NCI-H2196 (cell line): ENCODE data around the gene BPIFB4.
"Not testable (repeated sequence)": the region's sequence is repeated elsewhere in the genome, so short reads cannot be mapped to it uniquely, and the experiment has no call there.

ENCODE experiments used
- DNase-seq: peaks from one replicate; lab custom pipeline; 2025; ENCODE audit not compliant: unreplicated experiment; lab: John Stamatoyannopoulos, UW

The BPIFB4 gene

DNA sequence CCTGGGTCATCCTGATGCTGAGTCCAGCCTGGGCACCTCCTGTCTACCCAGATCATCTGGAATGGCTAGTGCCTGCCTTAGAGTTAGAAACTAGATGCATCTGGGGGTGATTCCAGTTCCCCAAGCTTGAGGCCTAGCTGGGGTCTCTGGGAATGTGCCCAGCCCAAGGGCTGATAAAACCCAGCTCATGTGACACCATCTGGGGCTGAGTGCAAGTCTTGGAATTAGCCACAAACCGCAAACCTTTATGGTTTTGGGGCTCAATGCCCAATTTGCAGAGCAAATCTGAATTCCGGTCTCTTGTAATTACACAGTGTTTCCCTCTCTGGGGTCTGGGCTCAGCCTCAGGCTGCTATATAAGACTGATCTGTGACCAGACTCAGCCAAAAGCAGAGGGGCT, at the start of gene BPIFB4:
Gene BPIFB4, plus strand, starts transcription at position 385 of the 400 bp plus-strand sequence. CDS start 1,884 bp downstream, outside the sequence.
- no peak for DNase-seq

DNA sequence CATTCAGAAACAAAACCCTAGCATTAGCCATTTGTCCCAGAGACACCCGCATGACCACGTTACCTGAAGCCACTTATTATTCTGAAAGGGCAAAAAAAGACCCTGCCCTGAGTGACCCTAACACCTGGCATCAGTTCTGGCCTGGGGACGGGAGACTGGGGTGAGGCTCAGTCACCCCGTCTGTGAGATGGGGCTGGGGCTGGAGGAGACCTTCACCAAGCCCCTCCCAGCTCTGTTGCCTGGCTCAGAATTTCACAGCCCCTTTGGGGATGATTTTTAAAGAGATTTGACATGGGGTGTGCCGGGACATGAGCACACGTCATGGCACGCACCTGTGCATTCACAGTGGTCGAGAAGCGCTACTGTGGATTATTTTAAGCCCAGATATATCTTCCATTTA, 49.4 kb upstream of the BPIFB4 start:
- DNase-seq = no peak

DNA sequence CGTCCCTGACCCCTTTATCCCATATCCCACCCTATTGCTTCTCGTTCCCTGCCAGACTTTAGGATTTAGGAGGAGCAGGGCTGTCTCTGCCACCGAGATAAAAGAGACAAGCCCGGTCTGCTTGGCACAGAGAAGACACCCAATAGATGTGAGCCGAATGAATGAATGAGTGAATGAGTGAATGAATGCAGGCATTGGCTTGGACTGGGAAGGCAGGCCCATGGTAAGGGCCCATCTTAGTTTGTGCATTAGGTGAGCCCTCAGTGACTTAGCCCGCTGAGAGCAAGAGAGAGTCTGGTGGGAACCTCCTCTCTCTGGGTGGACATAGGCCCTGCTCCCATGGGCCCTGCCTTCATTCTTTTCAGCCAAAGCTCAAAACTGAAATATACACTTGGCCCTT, 48.9 kb upstream of the BPIFB4 start:
- no peak for DNase-seq

DNA sequence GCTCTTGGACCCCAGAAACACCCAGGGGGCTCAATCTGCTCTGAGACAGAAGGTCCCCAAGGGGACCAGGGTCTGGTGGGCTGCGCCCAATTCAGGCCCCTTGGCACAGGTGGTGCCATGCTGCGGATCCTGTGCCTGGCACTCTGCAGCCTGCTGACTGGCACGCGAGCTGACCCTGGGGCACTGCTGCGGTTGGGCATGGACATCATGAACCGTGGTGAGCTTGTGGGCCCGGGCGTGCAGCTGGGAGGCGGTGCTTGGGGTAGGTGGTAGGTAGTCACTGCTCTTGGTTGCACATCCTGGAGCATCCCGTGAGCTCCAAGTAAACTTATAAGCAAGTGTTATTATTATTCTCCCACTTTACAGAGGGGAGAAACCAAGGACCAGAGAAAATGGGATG, 47.9 kb upstream of the BPIFB4 start, which contains the start of gene BPIFB6:
Gene BPIFB6, plus strand, starts transcription at position 118 of the 400 bp plus-strand sequence. Its CDS starts 0 bp downstream, at position 118.
- DNase-seq = no peak

DNA sequence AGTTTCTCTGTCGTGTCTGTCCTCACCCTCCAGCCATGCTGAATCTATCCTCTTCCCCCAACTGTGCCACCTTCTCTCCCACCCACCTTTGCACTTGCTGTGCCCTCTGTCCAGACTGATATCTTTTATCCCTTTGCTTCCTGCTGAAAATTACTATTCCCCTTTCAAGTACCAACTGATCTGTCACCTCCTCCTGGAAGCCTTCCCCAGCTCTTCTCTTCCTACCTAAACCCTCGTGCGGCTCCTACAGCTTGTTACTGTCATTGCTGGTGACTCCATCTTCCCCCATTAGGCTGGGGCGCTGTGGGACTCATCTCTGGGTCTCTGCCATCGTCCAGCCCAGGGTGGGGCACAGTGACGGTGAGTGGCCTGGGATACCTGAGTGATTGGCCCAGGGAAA, 46.9 kb upstream of the BPIFB4 start:
- DNase-seq = no peak

DNA sequence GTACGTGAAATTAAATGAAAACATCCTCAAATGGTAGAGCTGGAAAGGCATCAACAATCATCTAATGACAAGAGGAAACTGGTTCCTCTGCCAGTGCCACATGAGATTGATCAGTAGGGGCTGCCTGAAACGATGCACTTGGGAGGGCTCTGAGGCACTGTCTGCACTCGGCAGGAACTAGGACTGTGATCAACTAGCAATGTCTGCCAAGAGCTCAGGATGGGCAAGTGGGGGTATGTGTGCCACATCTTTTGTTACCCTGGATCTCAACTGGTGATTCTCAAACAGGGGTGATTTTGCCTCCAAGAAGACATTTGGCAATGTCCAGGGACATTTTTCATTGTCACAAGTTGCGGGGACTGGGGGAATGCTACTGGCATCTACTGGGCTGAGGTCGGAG, 46.1 kb upstream of the BPIFB4 start:
- no peak for DNase-seq

DNA sequence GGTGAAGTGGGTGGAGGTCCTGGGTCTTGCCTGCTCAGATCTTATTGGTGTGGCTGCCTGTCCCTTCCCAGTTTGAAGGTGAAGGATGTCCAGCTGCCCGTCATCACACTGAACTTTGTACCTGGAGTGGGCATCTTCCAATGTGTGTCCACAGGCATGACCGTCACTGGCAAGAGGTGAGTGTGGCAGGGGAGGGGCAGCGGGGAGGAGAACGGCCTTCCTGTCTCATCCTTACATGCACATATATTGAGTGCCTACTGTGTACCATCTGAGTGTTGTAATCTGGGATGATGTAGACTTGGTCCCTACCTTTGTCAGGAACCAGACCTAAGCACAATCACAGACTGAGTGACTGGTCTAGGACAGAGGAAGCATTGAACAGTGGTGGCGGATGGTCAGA, 45.3 kb upstream of the BPIFB4 start:
- DNase-seq = no peak

DNA sequence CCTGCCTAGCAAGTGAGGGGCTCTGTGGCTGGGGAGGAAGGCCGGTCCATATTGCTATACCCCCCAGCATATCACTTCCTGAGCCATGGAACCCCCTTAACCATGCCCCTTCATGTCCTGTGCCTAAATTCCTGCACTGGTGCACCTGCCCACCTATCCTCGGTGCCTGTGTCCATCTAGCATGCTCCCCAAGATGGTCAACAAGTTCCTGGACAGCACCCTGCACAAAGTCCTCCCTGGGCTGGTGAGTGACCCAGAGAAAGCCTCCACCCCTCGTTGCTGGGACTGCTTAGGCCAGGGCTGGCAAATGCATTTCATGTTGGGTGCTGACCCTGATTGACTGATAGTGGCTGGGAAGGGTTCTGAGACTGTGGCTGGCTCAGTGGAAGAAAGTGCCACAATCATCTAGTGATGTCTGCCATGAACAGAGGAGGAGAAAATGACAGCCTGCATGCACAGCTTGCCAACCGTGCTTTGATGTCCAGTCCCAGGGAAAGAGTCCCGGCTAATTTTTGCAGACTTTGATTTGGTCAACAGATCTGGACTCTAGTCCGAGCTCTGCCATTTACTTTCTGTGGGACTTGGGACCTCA, 44.4 kb upstream of the BPIFB4 start:
- no peak for DNase-seq

DNA sequence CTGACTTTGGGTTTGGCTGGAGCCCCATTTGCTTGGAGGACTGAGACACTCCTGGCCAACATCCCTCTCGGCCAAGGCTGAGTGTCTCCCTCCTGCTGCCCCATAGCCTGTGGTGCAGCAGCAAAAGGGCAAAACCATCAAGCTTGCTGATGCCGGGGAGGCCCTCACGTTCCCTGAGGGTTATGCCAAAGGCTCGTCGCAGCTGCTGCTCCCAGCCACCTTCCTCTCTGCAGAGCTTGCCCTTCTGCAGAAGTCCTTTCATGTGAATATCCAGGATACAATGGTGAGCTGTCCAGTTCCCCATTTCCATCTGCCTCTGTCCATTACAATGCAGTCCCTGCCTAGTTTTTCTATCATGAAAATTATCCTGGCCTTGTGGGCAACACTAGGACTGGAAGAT, 42.0 kb upstream of the BPIFB4 start:
- no peak for DNase-seq

DNA sequence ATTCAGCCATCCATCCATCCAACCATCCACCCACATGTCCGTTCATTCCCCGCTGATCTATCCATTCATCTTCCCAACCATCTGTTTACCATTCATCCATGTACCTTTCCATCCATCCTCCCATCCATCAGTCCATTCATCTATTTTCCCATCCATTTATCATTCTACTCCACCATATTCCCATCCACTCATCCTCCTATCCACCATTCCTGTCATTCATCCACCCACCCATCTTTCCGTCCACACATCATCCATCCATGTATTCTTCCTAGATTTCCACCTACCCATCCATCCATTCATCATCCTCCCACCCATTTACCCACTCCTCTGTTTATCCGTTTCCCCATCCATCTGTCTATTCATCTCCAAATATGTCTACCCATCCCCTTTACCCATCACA, 41.2 kb upstream of the BPIFB4 start:
- DNase-seq = no peak

DNA sequence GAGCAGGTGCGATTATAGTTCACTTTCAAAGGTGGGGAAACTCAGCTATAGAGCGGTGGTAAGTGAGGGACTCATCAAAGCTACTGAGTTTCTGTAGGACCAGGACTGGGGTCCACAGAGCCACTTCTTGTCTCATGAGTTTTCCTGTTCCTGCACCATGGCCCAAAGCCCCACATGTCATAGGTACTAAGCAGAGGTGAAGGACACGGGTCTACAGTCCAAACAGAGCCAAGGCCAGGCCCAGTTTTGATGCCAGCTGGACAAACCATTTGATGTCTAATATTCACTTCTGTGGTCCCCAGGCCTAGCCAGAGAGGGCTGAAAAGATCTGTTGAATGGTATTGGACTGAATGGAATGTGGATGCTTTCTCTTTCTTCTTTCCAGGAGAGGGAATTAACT, 37.0 kb upstream of the BPIFB4 start:
- no peak for DNase-seq

DNA sequence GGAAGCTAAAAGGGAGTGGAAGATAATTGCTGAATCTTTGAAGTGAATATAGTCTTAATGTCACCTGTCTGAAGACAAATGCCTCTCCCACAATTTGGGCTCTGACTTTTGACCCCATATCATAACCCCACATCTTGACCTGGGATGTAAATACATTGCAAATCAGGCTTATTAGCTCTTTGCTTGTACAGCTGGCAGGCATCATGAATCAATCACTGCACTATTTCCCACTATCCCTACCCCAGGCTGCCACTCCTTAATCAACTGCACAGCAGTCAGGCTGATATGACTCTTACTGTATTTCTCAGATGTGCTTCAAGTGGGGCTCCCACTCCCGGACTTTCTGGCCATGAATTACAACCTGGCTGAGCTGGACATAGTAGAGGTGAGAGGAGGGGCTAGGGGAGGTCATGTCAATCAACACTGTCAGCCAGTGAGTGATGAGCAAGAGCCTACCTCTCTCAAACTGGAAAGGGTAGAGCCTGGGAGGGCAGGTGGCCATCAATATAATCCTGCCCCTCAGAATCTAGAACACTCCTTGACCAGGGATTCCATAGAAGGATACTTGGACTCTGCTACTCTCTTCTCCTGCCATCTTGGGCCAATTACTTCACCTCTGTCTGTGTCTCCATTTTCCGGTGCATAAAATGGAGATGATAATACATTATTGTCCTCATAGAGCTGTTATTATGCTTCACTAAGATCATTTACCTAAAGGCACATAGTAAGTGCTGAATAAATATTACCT, 36.3 kb upstream of the BPIFB4 start:
- no peak for DNase-seq

DNA sequence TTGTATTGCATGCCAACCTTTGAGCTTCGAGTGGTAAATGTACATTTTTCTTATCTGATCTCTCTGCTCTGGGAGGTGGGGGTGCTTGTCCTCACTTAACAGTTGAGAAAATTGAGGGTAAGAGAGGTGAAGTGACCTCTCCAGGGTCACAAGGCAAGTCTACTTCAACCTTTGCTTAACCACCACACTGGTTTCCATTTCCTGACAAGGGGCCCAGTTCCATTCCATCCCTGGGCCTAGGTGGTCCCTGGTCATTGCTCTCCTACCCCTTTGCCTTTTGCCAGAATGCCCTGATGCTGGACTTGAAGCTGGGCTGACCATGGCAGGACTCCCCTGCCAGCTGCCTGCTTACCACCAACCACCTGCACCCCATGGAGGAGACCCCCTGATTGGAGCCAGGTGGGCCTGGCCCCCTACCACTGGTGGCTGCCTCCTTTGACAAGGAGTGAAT, 35.7 kb upstream of the BPIFB4 start:
- no peak for DNase-seq

DNA sequence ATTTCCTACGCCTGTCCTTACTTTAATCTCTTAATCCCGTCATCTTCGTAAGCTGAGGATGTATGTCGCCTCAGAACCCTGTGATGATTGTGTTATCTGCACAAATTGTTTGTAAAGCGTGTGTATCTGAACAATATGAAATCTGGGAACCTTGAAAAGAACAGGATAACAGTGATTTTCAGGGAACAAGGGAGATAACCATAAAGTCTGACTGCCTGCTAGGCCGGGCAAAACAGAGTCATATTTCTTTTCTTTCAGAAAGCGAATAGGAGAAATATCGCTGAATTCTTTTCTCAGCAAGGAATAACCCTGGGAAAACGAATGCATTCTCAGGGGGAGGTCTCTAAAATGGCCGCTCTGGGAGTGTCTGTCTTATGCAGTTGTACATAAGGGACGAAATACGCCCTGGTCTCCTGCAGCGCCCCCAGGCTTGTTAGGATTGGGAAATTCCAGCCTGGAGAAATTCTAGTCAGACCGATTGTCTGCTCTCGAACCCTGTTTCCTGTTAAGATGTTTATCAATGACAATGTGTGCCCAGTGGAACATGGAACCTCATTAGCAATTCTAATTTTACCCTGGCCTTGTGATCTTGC, 34.2 kb upstream of the BPIFB4 start:
- not testable (repeated sequence) for DNase-seq

DNA sequence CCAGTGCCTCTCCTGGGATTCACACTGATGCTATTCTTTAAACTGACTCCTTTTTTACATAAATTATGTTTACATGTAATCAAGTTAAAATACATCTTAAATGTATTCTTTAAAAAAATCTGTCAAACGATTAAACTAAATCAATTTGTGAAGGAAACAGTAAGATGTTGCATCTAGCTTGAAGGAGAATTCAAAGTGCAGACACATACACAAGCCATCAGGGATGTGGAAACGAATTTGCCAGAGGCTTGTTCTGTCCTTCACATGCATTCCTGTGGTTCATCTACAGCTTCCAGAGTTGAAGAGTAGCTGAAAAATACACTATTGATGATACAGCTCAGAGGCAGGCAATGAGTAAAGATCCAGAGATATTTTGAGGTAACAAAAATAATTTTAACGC, 33.0 kb upstream of the BPIFB4 start:
- no peak for DNase-seq

DNA sequence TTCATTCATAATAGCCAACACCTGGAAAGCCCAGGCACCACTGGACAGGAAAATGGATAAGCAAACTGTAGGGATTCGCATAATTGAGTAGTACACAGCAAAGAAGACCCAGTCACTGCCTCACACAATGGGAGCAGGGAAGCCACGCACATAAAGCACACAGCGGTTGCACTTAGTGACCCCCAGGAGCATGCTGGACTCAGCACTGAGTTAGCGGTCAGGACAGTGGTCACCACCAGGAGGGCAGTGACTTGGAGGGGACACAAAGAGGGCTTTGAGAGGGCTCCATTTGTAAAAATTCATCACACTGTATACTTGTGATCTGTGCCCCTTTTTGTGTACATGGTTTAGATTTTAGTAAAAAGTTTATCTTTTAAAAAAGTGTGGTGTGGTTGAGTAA, 28.1 kb upstream of the BPIFB4 start:
- no peak for DNase-seq

DNA sequence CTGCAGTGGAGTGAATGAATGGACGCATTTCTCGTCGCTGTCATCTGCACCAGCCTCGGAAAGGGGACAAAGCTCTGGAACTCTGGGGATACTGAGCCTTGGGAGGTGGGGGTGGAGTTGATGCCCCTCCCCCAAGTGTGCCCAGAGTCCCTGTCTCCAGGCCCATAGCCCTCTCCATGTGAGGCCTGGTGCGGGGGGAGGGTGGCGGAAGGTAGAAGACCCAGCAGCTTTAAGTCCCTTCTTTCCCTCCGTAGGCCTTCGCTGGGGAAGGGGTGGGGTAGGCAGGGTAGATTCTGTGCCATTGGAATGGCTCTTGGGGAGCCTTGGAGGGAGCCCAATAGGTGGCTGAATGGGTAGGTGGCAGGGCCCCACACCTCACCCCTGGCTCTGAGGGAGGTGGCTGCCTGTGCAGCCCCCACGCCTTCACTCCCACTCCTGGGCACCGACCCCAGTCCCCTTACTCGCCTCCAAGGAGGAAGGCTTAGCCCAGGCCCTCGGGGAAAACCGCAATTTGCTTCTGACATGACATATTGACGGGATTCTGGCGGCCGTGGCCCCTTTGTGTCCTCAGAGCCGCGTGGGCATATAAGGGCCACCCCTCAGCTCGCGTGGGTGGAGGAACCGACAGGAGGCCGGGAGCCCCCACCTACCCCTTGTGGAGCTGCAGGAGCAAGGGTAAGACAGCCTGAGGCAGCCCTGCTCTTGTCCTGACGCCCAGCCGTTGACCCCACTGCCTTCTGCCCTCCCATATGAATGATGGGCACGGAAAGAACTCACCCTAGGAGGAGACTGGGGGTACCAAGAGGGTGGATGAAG, 25.9 kb upstream of the BPIFB4 start, which contains the start of gene BPIFB3:
Gene BPIFB3, plus strand, starts transcription at position 613 of the 816 bp plus-strand sequence. CDS start 1,533 bp downstream, outside the sequence.
- no peak for DNase-seq

DNA sequence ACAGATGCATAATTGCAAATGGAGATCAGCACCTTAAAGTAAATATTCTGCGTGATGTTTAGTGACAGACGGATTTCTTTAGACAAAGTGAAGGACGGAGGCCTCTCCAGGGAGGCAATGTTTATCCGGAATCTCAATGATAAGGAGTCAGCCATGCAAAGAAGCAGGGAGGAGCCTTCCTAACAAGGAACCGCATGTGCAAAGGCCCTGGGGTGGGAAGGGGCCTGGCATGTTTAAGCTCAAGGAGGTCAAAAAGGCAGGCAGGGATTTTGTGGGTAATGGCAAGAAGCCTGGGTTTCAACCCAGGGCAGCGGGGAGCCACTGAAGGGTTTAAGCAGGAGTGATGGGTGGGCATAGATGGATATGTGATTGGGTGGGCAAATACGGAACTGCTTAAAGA, 25.1 kb upstream of the BPIFB4 start:
- DNase-seq = no peak

DNA sequence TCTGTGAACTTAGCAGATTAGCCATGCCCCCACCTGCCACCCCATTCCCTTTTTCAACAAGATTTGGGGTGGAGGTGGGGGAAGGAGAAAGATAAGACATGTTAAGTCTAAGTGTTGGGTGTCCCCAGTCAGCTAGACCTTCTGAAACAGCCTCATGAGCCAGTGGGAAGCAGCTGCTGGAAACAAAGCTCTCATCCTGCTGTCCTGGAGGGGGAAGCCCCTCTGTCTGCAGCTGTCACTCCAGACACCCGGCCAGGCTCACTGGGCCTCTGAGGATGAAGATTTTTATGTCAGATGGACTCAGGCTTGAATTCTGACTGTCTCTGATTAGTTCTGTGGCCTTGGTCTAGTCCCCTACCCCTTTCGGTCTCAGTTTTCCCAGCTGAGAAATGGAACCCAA, 24.7 kb upstream of the BPIFB4 start:
- no peak for DNase-seq

DNA sequence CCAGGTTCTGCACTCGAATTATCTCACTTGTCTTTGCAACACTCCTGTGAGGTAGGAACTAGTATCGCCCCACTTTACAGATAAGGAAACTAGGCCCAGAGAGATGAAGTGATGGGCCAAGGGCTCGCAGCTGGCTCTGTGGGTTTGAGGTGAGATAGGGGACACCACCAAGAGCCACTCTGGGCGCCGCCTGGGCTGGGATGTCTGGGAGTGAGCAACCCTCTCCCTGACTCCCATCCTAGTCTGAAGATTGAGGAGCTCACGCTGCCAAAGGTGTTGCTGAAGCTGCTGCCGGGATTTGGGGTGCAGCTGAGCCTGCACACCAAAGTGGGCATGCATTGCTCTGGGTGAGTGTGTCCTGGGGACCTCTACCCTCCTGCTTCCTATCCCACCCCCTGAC, 20.3 kb upstream of the BPIFB4 start:
- DNase-seq = no peak

DNA sequence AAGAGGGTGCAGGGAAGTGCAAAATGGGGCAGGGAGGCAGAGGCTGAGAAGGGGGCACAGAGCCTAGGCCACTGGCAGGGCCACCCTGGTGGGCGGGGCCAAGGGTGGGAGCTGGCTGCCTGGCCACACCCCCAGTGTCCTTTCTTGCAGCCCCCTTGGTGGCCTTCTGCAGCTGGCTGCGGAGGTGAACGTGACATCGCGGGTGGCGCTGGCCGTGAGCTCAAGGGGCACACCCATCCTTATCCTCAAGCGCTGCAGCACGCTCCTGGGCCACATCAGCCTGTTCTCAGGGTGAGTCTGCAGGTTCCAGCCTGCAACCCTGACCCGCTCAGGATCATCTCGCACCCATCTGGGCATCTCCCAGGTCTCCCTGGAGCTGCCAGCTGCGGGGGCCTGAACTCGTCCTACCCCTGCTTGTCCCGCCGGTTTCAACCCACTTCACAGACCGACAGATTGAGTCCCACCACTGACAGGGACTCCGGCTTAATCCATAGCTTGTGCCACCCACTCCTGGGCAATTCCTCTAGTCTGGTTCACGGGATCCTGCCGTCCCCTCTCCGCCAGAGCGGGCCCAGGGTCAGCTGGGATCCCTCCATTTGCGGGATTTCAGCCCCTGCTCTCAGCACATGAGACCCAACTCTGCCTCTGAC, 19.6 kb upstream of the BPIFB4 start:
- DNase-seq = no peak
